Activated CD8-positive, alpha-beta memory T cell treated with anti-CD3 and anti-CD28 coated beads for 36 hours (primary cell): ENCODE data around the gene SLC38A8. TPM values are rescaled to one million over a fixed set of nuclear protein-coding genes. Genes with fewer than 3 reads are reported as not detected.

ENCODE experiments used
- CTCF ChIA-PET: fragments of 350-600 bp; sonication (Branson Sonifier 250); formaldehyde crosslinking; loops from one replicate; lab custom pipeline; 2021; ENCODE audit warnings: antibody characterized with exemption; lab: Charles Lee
- POLR2A ChIA-PET: fragments of 350-600 bp; sonication (Branson Sonifier 250); formaldehyde crosslinking; loops from one replicate; lab custom pipeline; 2021; ENCODE audit warnings: antibody characterized with exemption; lab: Charles Lee
- total RNA-seq, 2 experiments: library from RNA; stranded (reverse); gene quantifications; one replicate each; pipeline ENCODE4 v1.2.3, GENCODE V29; 2021

The SLC38A8 gene
- total RNA-seq, 2 experiments from 2014 or later = not detected

GRCh38 chr16:83968891-83969649, 73.5 kb downstream of the SLC38A8 start:
- ChIA-PET POLR2A (no interaction called here), CTCF (interaction anchor here (0.8 to 1.2 kb wide), 2 partner anchors 94 to 97 kb away, joined by 3 to 4 read pairs; no protein-coding TSS in a partner anchor)

- ChIA-PET CTCF (no interaction called here), POLR2A (no interaction called here)
These were observed 74.2 kb downstream of the SLC38A8 start for GRCh38 chr16:83968306-83968851.

- ChIA-PET CTCF (no interaction called here), POLR2A (no interaction called here)
These were observed 74.7 kb downstream of the SLC38A8 start, which contains the start of gene NECAB2 for GRCh38 chr16:83967838-83968305. NECAB2 (plus strand) TSS chr16:83968244; CDS start chr16:83968649, 405 bp downstream.

GRCh38 chr16:83967091-83967490, 75.5 kb downstream of the SLC38A8 start:
- POLR2A ChIA-PET = no interaction called here
- CTCF ChIA-PET = no interaction called here

- ChIA-PET POLR2A (no interaction called here), CTCF (no interaction called here)
These were observed 76.4 kb downstream of the SLC38A8 start for GRCh38 chr16:83966153-83966696.

GRCh38 chr16:83965444-83966152, 77.0 kb downstream of the SLC38A8 start:
- ChIA-PET POLR2A (no interaction called here), CTCF (no interaction called here)

- POLR2A ChIA-PET = no interaction called here
- CTCF ChIA-PET = no interaction called here
These were observed 77.7 kb downstream of the SLC38A8 start for GRCh38 chr16:83964684-83965443.

- POLR2A ChIA-PET = no interaction called here
- CTCF ChIA-PET = no interaction called here
These were observed 79.1 kb downstream of the SLC38A8 start for GRCh38 chr16:83963277-83964119.

GRCh38 chr16:83961591-83961990, 81.0 kb downstream of the SLC38A8 start:
- POLR2A ChIA-PET = no interaction called here

GRCh38 chr16:83960521-83961249, 81.9 kb downstream of the SLC38A8 start:
- ChIA-PET POLR2A (no interaction called here), CTCF (no interaction called here)

More at GRCh38 chr16:83961591-83961990, 81.0 kb downstream of the SLC38A8 start:
- CTCF ChIA-PET = no interaction called here

Other genes starting within 250 kb of the SLC38A8 start
- gene HSBP1, start 234.8 kb downstream of the SLC38A8 start, total RNA-seq = 10 to 100 TPM; 86.9 to 88.1 TPM
- 1 to 10 TPM; 3.6 TPM for gene MLYCD, start 143.7 kb downstream of the SLC38A8 start, total RNA-seq
- gene OSGIN1, start 89.6 kb downstream of the SLC38A8 start, total RNA-seq = under 1 TPM; 0.65 to 0.71 TPM
- gene NECAB2, start 74.6 kb downstream of the SLC38A8 start, total RNA-seq = not detected
- gene MBTPS1, start 74.1 kb upstream of the SLC38A8 start, total RNA-seq = 10 to 100 TPM; 36.8 to 38.5 TPM
- gene HSDL1, start 102.4 kb upstream of the SLC38A8 start, total RNA-seq = 10 to 100 TPM; 15.1 to 16.5 TPM
- gene DNAAF1, start 102.5 kb upstream of the SLC38A8 start, total RNA-seq = under 1 TPM in 1 of 2 experiments, not detected in 1; 0.25 TPM
- 10 to 100 TPM; 48.3 to 51.2 TPM for gene TAF1C, start 144.3 kb upstream of the SLC38A8 start, total RNA-seq
- under 1 TPM in 1 of 2 experiments, not detected in 1; 0.17 TPM for gene ADAD2, start 148.4 kb upstream of the SLC38A8 start, total RNA-seq
- not detected for gene KCNG4, start 197.2 kb upstream of the SLC38A8 start, total RNA-seq